Measurements from ENCODE around the gene CYGB. TPM values are rescaled to one million over a fixed set of nuclear protein-coding genes. Genes with fewer than 3 reads are reported as not detected.

Gene CYGB
- total RNA-seq, 1 donor from 2014 or later, result 34.3 TPM

DNA sequence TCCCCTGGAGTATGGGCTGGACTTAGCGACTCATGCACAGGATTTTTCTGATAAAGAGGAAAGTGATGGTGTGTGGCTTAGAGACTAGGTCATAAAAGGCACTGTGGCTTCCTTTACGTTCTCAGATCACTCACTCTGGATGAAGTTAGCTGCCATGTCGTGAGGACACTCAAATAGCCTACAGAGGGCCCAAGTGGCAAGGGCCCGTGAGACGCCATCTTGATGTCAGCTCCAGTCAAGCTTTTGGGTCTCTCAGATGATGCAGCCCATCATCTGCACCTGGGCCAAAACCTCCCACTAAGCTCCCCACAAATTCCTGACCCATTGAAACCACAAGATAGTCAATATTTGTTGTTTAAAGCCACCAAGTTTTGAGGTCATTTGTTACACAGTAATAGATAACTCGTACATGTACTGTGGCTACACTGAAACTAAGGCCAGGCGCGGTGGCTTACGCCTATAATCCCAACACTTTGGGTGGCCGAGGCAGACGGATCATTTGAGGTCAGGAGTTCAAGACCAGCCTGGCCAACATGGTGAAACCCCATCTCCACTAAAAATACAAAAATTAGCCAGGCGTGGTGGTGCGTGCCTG lies 33.5 kb upstream of the CYGB start:
- no peaks in the 10 kb centered on the region for H3K27me3 ChIP-seq
- H3K4me3 ChIP-seq, result no peak overlapping the region
- H3K36me3 ChIP-seq, result peaks cover 8% of the 10 kb centered on the region
- H3K27ac ChIP-seq, result no peak overlapping the region
- ATAC-seq (no peak), DNase-seq (no peak)
- H3K4me1 ChIP-seq, result peaks cover 17% of the 10 kb centered on the region
- intact Hi-C loops (cut with DNase I), result no loop called here
- H3K9me3 ChIP-seq, result no peaks in the 10 kb centered on the region
- TF ChIP-seq, protein P1, sequence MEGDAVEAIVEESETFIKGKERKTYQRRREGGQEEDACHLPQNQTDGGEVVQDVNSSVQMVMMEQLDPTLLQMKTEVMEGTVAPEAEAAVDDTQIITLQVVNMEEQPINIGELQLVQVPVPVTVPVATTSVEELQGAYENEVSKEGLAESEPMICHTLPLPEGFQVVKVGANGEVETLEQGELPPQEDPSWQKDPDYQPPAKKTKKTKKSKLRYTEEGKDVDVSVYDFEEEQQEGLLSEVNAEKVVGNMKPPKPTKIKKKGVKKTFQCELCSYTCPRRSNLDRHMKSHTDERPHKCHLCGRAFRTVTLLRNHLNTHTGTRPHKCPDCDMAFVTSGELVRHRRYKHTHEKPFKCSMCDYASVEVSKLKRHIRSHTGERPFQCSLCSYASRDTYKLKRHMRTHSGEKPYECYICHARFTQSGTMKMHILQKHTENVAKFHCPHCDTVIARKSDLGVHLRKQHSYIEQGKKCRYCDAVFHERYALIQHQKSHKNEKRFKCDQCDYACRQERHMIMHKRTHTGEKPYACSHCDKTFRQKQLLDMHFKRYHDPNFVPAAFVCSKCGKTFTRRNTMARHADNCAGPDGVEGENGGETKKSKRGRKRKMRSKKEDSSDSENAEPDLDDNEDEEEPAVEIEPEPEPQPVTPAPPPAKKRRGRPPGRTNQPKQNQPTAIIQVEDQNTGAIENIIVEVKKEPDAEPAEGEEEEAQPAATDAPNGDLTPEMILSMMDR (IDR thresholded peaks at IDR 0.05), result no peak

DNA sequence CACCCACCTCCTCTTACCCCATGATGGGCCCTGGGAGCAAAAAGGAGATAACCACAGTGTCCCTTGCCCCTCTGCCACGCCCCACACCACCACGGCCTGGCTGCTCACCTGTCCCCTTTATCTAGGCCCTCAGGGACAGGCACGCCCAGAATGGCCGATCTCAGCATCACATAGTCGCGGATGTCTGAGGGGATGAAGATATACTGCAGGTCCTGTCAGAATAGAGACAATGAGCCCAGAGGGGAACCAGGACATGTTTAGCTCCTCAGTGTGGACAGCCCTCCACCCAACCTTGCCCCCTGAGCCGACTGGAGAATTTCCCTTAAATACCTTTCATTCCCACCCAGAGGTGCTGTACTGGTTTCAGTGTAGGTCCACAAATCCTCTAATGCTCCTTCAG lies 32.9 kb upstream of the CYGB start:
- no peak overlapping the region for H3K27ac ChIP-seq
- TF ChIP-seq, protein P1 (IDR thresholded peaks at IDR 0.05), result no peak
- intact Hi-C loops (cut with DNase I), result no loop called here
- peaks cover 13% of the 10 kb centered on the region for H3K36me3 ChIP-seq
- H3K9me3 ChIP-seq, result no peaks in the 10 kb centered on the region
- peaks cover 17% of the 10 kb centered on the region for H3K4me1 ChIP-seq
- no peak overlapping the region for H3K4me3 ChIP-seq
- ATAC-seq (no peak), DNase-seq (no peak)
- no peaks in the 10 kb centered on the region for H3K27me3 ChIP-seq

GRCh38 chr17:76569607-76570279 lies 32.2 kb upstream of the CYGB start:
- Histone ChIP-seq H3K4me1 (peaks cover 17% of the 10 kb centered on the region), H3K36me3 (peaks cover 17% of the 10 kb centered on the region), H3K27me3 (no peaks in the 10 kb centered on the region), H3K4me3 (no peak overlapping the region), H3K9me3 (no peaks in the 10 kb centered on the region), H3K27ac (no peak overlapping the region)
- ATAC-seq (peak; percentile 39), DNase-seq (no peak)
- TF ChIP-seq, protein P1 (IDR thresholded peaks at IDR 0.05), result no peak
- intact Hi-C loops (cut with DNase I), result no loop called here

- DNase-seq (no peak), ATAC-seq (no peak)
- H3K4me1 ChIP-seq, result peaks cover 17% of the 10 kb centered on the region
- H3K9me3 ChIP-seq, result no peaks in the 10 kb centered on the region
- TF ChIP-seq, protein P1 (IDR thresholded peaks at IDR 0.05), result no peak
- intact Hi-C loops (cut with DNase I), result no loop called here
- no peaks in the 10 kb centered on the region for H3K27me3 ChIP-seq
- peaks cover 21% of the 10 kb centered on the region for H3K36me3 ChIP-seq
- H3K27ac ChIP-seq, result no peak overlapping the region
- no peak overlapping the region for H3K4me3 ChIP-seq
Observed at GRCh38 chr17:76568811-76569221, 31.3 kb upstream of the CYGB start.

DNA sequence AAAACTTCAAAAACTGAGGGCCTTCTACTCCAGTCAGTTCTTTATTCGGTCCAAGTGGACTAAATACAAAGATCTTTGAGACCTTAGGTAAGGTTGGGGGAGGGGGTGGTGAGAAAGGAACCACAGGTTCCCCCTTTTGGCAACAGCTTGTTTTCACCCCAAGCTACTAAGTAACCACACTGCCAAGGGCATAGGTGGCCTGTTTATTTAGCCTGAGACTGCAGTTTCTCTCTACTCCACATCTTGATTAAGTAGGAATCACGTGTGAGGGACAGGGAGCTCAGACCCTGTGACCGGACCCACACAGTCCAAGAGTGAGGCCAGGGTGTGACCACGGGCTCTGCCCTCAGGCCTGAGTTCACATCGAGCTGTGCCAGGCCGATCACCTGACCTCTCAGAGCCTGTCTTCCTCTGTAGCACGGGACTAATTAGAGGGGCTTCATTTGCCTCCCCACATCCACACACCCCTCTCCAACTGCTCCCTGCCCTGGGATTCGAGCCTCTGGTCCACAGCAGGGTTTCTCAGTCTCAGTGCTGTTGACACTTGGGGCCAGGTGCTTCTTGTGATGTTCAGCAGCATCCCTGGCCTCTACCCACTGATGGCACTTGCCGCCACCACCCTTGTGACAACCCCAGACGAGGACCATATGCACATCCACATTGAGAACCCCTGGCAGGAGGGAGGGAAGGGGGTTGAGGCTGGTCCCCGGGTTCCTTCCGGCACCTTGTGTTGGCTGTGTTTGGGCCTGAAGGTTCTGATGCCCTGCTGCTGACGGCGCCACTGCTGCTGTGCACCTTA lies 30.3 kb upstream of the CYGB start:
- H3K4me1 ChIP-seq, result peaks cover 18% of the 10 kb centered on the region
- ATAC-seq, result peak; percentile 79
- intact Hi-C loops (cut with DNase I), result no loop called here
- TF ChIP-seq, protein P1 (IDR thresholded peaks at IDR 0.05), result no peak
- H3K4me3 ChIP-seq, result no peak overlapping the region
- no peaks in the 10 kb centered on the region for H3K27me3 ChIP-seq
- peaks cover 21% of the 10 kb centered on the region for H3K36me3 ChIP-seq
- H3K9me3 ChIP-seq, result no peaks in the 10 kb centered on the region
- DNase-seq, result peak; percentile 80
- H3K27ac ChIP-seq, result no peak overlapping the region

Data from upper lobe of right lung (tissue), 1 donor.